DMS53 treated with DMSO at 0.1 percent for 48 hours (cell line): ENCODE data around the gene RPRD1B.

Experiments used
- DNase-seq: peaks from one replicate; lab custom pipeline; 2025; ENCODE audit not compliant: unreplicated experiment; lab: John Stamatoyannopoulos, UW

Gene RPRD1B

GRCh38 chr20:38033330-38034107 is at the start of gene RPRD1B, which contains the start of gene TTI1:
RPRD1B (plus strand) TSS chr20:38033746; CDS start chr20:38033948, 202 bp downstream.
TTI1 (minus strand) TSS chr20:38033456; CDS start chr20:38013816, 19,640 bp downstream.
- DNase-seq: peak; percentile 88

- DNase-seq: no peak
Observed at GRCh38 chr20:37984018-37984785, 49.3 kb upstream of the RPRD1B start.

- no peak for DNase-seq
Observed at GRCh38 chr20:37986044-37986858, 47.3 kb upstream of the RPRD1B start.

- DNase-seq: no peak
Observed at GRCh38 chr20:37986873-37987601, 46.5 kb upstream of the RPRD1B start.

GRCh38 chr20:37987602-37988290 is 45.8 kb upstream of the RPRD1B start:
- no peak for DNase-seq

GRCh38 chr20:37988306-37988954 is 45.1 kb upstream of the RPRD1B start:
- DNase-seq: no peak

GRCh38 chr20:37989601-37990295 is 43.8 kb upstream of the RPRD1B start:
- DNase-seq: peak; percentile 28

GRCh38 chr20:37990571-37991151 is 42.9 kb upstream of the RPRD1B start:
- peak; percentile 87 for DNase-seq

- DNase-seq: no peak
Observed at GRCh38 chr20:37991157-37991866, 42.2 kb upstream of the RPRD1B start.

- no peak for DNase-seq
Observed at GRCh38 chr20:37991908-37992307, 41.6 kb upstream of the RPRD1B start.

- DNase-seq: peak; percentile 26
Observed at GRCh38 chr20:37992802-37993409, 40.6 kb upstream of the RPRD1B start.

GRCh38 chr20:37994512-37994911 is 39.0 kb upstream of the RPRD1B start:
- DNase-seq: peak; percentile 59

GRCh38 chr20:37995856-37996605 is 37.5 kb upstream of the RPRD1B start:
- no peak for DNase-seq

GRCh38 chr20:37997516-37997915 is 36.0 kb upstream of the RPRD1B start:
- DNase-seq: no peak

- no peak for DNase-seq
Observed at GRCh38 chr20:37999526-38000263, 33.9 kb upstream of the RPRD1B start.

GRCh38 chr20:38000293-38000692 is 33.3 kb upstream of the RPRD1B start:
- DNase-seq: no peak
